HG03460 (cell line): ENCODE results near the gene TRRAP.

Source experiments
- ATAC-seq: cut with Tn5 transposase; IDR thresholded peaks from one replicate; pipeline ENCODE4 v1.9.1; 2021; ENCODE audit not compliant: unreplicated experiment

TRRAP gene

DNA sequence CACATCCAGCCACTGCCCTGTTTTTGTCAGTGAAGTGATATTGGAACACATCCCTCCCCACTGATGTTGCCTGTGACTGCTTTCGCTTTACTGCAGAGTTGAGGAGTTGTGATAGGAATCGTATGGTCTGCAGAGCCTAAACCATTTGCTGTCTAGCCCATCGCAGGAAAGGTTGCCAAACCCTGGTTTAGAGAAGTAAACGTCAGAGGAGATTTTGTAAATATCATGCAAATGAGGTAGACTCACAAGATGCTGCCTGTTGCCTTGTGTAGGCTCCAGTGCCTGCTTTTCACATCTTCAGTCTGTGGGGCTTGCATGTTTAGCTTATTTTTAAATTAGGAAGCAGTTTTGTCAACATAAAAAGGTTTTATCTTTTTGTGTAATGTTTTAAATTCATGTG lies 107.1 kb downstream of the TRRAP start:
- no peak for ATAC-seq

DNA sequence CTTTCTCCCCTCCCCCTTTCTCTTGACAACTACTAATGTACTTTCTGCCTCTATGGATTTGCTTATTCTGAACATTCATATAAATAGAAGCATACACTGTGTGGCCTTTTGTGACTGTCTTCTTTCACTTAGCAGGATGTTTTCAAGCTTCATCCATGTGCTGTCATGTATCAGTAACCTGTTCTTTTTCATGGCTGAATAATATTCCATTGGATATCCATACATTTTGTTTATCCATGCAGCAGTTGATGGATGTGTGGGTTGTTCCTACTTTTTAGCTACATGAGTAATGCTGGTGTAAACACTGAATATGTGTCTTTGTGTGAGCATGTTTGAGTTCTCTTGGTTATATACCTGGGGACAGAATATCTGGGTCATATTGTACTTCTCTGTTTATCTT lies 107.6 kb downstream of the TRRAP start:
- ATAC-seq: no peak

DNA sequence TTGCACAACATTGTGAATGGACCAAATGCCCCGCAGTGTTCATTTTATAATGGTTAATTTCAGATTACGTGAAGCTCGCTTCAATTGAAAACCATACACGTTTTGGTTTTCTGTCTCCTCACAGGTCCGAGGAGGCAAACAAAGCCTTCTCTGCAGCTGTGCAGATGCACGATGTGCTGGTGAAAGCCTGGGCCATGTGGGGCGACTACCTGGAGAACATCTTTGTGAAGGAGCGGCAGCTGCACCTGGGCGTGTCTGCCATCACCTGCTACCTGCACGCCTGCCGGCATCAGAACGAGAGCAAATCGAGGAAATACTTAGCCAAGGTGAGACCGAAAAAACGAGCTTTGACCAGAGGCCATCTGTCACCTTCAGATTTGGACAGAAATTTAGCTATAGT lies 110.3 kb downstream of the TRRAP start:
- no peak for ATAC-seq

DNA sequence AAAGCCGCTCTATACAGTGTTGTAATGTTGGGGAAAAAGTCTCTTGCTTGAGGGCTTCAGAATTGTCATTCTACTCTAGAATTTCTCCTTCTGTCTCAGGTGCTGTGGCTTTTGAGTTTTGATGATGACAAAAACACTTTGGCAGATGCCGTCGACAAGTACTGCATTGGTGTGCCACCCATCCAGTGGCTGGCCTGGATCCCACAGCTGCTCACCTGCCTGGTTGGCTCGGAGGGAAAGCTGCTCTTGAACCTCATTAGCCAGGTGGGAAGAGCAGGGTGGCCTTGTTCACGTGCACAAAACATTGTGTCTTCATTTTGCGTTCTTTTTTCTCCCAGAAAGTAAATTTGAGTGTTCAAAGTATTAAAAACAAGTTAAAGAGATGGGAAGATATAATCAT lies 112.0 kb downstream of the TRRAP start:
- no peak for ATAC-seq

DNA sequence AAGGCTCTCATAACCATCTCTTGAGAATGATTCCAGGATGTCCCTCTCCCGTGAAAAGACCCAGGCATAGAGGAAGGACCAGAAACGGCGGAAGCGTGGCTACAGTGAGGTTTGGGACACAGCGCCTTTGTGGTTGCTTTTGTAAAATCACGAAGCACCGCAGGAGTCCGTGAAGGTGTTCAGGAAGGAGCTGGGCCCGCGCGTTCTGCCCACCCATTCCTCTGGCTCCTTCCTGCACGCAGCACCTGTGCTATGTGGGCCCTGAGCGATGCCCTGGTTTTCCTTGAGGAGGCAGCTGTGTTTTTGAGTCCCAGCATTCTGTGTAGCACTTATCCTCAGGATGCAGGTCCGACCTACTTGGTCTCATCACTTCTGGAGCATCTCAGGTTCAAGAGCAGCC lies 112.8 kb downstream of the TRRAP start:
- ATAC-seq: no peak

DNA sequence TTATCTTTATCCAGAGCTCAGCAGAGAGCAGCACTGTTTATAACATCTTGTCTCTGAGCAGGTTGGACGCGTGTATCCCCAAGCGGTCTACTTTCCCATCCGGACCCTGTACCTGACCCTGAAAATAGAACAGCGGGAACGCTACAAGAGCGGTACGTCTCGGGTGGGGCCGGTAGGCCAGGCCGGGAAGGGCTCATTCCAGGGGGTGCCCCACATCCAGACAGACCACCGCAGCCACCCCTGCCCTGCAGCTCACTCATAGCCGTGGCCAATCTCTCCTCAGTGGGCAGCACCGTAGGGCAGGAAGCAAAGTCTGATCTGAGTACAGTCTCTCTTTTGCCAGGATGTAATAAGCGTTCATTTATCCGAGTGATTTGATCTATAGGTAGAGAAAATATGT lies 113.7 kb downstream of the TRRAP start:
- no peak for ATAC-seq

DNA sequence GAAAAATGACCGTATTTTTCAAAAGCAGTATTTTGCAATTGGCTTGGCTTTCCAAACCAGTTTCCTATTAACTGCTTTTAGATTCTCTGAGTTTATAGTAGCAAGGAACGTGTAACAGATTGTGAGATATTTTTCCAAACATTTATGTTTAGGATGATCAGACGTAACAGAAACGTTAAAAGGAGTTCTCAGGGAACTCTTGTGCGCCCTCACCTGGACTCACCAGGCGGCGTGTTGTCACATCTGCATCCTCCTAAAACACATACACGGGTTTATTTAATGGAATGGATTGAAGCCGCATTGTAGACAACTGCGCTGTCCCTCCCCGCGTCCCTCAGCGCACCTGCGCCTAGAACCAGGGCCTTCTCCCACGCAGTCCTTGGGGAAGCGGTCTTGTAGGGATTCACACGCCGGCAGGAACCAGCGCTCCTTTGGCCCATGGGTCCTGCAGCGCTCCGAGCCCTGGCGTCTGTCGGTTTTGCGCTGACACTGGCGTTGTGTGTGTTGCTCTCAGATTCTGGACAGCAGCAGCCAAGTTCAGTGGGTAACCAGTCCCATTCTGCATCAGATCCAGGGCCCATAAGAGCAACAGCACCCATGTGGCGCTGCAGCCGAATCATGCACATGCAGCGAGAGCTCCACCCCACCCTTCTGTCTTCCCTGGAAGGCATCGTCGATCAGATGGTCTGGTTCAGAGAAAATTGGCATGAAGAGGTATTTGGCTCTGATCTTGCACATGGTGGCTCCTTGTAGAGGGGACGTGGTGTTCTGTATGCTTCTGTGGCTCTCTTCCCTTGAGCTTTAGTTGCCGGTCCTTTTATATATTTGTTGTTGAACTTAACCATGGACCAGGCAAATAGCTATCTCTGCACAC lies 114.9 kb downstream of the TRRAP start:
- no peak for ATAC-seq

DNA sequence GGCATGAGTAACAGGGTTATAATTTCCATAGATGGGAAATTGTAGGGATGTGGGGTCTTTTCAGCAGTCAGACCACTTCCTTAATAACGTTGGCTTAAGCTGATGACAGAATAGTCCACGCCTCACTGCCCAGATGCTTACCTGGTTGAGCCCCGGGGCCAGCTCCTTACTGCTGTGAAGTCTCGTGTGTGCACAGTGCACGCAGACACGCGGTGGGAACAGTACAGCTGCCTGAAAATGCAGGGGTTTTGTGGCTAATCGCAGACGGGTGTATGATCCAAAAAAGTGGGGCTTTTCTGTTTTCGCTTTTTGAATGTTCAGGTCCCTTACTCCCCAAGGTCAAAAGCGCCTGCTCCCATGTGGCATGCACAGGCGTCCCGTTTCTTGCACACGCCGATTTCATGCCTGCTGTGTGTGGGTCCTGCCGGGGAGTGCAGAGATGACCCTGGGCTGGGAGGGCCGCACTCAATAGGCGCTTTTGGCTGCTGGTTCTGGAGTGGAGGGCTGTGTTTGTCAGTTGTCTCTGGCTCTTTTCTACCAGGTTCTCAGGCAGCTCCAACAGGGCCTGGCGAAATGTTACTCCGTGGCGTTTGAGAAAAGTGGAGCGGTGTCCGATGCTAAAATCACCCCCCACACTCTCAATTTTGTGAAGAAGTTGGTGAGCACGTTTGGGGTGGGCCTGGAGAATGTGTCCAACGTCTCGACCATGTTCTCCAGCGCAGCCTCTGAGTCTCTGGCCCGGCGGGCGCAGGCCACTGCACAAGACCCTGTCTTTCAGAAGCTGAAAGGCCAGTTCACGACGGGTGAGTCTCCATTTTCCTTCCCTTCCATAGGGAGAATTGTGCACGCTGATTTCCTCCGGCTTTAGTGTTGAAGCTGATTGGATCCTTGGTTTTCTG lies 116.0 kb downstream of the TRRAP start:
- ATAC-seq: no peak

DNA sequence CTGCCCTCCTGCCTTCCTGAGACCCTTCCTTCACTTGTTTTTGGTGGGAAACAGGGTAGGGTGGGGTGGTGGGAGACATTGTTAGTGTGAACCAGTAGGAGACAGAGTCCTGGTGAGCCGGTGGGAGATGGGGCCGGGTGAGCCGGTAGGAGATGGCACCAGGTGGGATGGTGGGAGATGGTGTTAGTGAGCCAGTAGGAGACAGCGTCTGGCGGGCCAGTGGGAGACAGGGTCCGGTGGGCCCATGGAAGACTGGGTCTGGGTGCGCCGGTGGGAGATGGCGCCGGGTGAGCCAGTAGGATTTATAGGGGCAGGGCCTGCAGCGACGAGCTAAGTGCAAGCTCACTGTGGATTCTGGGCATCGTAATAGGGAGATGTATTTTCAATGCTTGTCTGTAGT lies 116.8 kb downstream of the TRRAP start:
- ATAC-seq: no peak

DNA sequence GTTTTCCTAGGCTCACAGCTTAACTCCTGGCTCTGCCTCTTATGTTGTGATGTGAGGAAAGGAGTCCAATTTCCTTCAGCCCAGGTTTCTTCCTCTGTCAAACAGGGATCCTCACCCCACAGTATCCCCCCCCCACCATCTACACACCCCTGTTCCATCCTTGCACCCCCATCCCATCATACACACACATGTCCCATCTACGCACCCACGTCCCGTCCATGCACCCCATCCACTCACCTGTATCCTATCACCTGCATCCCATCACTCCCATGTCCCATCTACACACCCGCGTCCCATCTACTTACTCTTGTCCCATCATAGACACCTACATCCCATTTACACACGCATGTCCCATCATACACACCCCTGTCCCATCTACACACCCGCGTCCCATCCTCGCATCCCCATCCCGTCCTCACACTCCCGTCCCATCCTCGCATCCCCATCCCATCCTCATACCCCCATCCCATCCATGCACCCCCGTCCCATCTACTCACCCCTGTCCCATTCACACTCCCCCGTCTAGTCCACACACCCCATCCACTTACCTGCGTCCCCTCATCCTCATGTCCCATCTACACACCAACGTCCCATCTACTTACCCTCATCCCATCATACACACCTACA lies 117.3 kb downstream of the TRRAP start:
- no peak for ATAC-seq

DNA sequence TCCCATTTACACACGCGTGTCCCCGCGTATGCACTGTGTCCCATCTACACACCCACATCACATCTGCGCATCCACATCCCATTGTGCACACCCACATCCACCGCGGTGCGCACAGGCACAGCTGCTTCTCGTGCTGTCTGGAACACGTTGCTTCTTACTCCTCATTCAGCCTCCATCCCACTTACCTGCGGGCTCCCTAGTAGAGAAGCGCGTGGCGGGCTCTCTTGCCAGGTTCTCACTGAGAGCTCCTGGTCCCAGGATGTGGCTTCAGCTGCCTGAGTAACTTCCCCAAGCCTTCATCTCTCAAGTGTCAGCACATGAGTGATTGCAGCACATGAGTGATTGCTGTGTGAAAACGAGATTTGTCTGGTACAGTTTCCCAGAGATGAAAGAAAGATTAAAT lies 117.8 kb downstream of the TRRAP start:
- peak; percentile 69 for ATAC-seq

DNA sequence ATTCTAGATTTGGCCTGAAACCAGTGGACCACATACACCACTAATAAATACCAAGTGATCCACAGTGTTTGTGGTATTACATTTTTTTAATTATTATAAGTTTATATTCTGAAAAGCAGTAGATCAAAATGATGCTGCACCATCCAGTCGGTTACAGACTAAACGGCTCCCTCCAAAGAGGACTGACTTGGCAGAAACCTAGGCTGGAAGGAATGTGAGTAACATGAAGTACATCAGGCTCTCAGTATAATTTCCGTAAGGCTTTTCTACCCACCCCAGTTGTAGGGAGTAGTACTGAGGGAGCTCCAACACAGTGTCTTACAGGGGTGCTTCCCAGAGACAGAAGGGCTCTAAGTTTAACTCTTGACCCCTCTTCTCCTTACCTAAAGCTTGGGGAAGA lies 119.5 kb downstream of the TRRAP start:
- ATAC-seq: no peak

DNA sequence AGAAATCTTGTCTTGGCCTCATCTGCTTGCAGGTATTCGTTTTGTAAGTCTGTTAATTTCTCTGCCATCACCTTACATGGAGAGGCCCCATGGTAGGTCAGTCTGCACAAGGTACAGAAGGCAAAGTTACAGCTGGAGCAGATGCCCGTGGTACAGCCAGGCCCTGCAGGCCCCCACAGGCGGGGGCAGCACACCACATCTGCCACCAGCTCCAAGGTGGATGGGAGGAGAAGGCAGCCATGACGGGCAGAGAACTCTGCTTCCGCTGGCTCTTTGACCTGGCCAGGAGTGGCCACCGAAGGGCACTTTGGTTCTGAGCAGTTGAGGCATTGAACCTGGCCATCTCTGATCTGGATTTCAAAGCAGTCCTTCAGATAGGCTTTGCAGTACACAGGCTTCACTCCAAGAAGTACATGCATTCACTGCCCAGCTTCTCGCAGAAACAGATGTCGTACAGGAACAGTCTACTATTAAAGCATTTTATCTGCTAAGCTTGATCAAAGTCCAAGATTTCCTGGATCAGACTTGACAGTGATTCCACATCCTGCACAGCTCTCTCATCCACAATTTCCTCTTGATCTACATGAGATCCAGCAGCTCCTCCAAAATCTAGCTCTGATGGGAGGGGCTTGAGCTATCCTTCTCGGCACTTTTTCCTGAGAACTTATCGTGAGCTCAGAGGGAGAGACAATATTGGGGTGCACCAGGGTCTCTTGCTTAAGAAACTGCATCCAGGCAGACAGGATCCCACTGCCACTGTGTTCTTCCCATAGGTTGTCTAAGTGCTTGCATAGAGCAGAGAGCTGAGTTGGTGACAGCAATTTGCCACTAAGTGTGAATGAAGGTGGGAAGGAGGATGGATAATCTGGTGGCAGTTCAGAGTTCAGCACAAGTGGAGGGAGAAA lies 120.7 kb downstream of the TRRAP start:
- no peak for ATAC-seq

DNA sequence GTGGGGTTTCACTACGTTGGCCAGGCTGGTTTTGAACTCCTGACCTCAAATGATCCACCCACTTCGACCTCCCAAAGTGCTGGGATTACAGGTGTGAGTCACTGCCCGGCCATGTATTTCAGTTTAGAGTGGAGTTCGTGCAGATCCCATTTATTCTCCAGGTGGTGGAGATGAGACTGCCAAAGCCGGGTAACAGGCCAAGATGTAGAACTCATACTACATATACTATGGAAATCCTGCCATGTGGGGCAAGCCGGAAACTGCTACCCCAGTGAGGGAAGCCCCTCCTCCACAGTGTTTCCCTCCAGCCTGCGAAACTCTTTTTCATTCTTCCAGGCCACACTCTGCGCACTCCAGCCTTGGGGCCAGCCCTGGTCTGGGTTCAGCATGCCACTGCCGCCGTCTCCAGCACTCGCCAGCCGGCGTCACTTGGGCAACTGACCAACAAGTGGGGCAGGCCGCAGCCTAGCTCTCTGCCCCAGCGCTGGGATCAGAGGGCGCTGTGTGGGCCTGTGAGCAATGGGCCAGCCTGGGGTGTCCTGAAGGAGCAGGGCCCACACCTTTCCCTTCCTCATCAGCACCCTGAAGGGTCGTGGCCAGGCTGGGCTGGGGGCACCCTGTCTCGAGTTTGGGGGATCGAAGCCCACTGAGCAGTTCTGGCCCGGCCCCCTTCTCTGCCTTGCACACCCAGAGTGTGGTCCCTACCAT lies 122.0 kb downstream of the TRRAP start:
- no peak for ATAC-seq

DNA sequence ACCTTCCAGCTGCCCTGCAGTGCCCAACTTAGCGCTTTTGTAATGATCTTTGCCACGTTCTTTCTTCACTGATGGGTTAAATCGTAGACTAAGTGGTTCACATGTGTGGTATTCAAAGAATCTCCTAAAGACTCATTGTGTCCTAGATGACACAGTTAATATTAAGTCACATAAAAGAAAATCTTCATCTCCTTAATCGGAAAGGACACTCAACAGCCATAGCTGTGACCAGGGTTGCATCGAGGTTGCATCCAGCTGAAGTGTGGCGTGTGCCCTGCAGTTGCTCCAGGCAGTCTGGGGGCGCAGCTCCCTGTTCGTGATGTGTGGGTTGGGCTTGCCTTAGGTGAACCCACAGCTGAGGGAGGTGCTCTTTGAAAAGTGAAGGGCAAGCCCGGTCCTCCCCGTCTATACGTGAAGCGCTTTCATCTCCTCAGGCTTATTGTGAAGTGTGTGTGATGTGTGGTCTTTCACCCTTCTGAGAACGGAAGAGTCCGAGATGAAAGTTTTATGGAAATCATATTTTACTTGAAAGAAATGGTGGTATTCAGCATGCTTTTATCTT lies 122.7 kb downstream of the TRRAP start:
- ATAC-seq: no peak

DNA sequence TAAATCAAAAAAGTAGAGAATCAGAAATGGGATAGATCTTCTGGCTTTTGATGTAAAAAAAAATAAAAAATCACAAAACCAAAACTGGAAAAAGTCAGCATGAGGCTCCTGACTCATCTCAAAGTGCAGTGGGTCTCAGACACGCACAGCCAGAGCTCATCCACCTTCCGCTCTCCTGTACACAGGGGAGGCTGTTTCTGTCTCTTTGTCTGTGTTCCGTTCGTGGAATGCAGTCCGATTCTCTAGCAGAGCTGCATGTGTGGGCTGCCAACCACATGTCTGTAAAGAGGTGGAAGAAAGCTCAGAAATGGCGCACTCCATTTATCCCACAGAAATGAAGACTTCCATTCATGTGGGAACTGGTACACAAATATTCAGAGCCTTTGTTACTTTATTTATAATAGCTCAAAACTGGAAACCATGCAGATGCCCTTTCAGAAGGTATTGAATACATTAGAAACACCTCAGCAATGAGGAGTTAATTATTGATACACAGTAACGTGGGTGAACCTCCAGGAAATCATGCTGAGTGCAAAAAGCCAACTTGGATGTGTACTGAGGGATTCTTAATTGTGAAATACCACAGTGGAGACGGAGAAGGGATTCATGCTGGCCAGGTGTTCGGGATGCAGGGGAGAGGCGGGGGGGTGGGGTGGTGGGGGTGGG lies 123.3 kb downstream of the TRRAP start:
- no peak for ATAC-seq

DNA sequence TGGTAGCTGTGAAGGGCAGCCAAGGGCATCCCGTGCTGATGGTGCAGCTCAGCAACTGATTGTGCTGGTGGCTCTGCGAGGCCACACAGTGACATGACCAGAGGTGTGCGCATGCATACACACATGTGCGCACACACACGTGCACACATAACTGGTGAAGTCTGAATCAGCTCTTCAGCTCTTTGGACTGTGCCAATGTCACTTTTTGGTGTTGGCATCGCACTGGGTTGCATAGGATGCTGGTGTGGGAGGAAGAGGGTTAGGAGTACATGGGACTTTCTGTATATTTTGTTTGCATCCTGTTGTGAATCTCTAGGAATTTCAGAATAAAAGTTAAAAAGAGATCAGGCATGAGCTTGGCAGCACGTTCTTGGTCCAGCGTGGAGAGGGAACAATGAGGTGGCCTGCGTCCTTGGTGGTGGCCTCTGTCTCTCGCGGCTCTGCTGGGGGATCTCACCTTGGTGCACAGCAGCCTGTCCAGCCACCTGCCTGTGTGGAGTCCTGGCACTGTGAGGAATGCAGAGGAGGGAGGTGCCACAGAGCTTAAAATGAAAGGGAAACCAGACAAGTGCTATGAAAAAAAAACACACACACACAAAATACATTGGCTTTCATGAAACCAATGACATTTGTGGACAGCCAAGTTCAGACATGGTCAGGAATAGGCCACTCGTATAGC lies 124.0 kb downstream of the TRRAP start:
- ATAC-seq: no peak

DNA sequence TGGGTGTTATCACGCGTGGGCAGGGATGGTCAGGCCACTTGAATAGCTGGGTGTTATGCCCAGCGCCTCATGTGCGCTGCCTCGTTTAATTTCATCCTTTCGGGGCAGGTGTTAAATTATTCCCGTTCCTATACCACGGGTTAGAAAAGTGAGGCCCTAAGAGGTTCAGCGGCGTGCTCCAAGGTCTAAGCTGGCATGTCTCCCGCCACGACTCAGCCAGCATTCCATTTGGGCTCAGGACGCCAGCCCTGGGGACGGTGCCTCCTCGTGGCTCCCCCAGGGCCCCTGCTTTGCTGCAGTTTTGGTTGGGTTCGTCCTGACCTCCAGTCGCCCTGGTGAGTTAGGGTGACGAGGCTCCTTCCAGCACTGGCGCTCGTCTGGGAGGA lies 124.5 kb downstream of the TRRAP start:
- no peak for ATAC-seq

DNA sequence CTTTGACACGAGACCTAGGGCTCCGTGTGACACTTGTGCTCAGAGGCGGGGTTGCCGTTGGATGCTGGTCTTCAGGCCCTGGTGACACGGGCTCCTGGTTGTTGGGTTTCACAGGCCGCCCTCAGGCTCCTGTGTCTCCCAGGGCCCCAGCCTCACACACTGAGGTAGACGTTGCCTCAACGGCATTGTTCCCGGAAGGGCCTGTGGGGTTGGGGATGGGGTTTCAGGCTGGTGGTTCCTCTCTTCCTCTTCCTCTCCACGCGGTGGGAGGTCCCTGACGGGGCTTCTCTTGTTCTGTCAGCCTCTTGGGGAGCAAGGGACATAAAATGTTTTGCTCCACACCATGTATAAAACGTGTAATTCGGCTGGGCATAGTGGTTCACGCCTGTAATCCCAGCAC lies 125.1 kb downstream of the TRRAP start:
- no peak for ATAC-seq
